Erythroblast (primary cell): ENCODE data around the gene SMTNL2.

ENCODE experiments used
- GATA1 ChIP-seq: IDR thresholded peaks from 2 replicates; pipeline ENCODE4 v1.6.1; 2011; ENCODE audit warnings: low read depth, mild to moderate bottlenecking, control low read depth, low read length, moderate library complexity
- POLR2A ChIP-seq: IDR thresholded peaks from 2 replicates; pipeline ENCODE4 v1.6.1; 2011; ENCODE audit warnings: mild to moderate bottlenecking, low read length

GRCh38 chr17:4592240-4593005, 8.1 kb downstream of the SMTNL2 start:
- TF ChIP-seq POLR2A: no peak
- no peak for TF ChIP-seq GATA1
